HG03108 (cell line): ENCODE results near the gene EHD2.
"Not testable (repeated sequence)": the region's sequence is repeated elsewhere in the genome, so short reads cannot be mapped to it uniquely, and the experiment has no call there.

Experiments used
- ATAC-seq: cut with Tn5 transposase; IDR thresholded peaks from one replicate; pipeline ENCODE4 v1.9.1; 2021; ENCODE audit warnings: moderate library complexity; ENCODE audit not compliant: unreplicated experiment

Gene EHD2

DNA sequence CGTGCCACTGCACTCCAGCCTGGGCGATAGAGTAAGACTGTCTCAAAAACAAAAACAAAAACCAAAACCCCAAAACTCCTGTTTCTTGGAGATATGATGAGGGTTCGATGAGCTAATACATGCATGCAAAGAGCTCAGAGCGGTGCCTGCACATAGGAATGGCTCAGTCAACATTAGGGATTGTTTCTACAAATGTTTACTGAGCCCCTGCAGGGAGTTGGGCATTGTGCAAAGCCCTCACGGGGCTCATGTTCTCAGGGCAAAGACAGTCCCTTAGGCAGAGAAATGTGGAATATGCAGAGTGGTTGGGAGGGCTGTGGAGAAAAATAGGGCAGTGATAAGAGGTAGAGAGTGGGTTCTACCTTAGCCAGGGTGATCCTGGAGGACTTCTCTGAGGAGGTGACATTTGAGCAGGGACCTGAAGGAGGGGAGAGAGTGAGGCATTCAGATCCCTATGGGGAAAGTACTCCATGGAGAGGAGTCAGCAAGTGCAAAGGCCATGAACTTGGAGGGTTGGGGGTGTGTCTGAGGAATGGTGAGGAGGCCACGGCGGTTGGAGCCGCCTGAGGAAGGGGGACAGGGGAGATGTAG is 1.5 kb upstream of the EHD2 start:
- no peak for ATAC-seq

DNA sequence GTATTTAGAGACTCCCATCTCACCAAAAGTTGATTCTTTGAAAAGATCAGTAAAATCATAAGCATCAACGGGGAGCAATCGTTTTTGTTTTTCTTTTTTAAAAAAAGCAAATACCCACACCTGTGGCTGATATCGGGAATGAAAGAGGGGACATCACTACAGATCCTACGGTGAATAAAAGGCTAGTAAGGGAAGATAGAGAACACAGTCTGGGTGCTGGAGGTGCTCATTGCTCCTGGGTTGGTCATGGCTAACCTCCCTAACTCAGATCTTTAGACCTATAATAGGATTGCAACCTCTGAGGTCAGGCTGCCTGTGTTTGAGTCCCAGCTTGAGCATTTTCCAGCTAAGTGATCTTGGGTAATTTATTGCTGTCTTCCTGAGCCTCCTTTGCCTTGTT is 1.1 kb downstream of the EHD2 start:
- no peak for ATAC-seq

DNA sequence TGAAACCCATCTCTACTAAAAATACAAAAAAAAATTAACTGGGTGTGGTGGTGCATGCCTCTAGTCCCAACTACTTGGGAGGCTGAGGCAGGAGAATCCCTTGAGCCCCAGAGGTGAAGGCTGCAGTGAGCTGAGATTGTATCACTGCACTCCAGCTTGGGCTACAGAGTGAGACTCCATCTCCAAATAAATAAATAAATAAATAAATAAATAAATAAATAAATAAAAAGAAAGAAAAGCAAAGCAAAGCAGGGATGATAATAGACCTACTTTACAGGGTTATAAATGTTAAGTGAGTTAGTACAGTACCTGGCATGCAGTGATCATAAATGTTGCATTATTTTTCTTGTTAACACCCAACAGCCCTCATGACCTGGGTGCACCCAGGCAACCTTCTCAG is 1.6 kb downstream of the EHD2 start:
- not testable (repeated sequence) for ATAC-seq

DNA sequence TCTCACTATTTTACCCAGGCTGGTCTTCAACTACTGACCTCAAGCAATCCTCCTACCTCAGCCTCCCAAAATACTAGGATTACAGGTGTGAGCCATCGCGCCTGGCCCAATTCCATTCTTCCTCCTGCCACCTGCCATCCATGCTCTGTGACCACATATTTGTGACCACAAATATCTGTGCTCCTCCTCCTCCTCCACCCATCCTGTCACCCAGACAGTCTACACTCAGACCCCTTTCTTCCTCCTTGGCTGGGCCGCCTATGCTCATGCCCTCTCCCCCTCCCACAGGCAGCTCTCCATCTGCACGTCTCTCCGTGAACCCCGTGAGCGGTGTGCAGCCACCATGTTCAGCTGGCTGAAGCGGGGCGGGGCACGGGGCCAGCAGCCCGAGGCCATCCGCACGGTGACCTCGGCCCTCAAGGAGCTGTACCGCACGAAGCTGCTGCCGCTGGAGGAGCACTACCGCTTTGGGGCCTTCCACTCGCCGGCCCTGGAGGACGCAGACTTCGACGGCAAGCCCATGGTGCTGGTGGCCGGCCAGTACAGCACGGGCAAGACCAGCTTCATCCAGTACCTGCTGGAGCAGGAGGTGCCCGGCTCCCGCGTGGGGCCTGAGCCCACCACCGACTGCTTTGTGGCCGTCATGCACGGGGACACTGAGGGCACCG is 3.2 kb downstream of the EHD2 start:
- no peak for ATAC-seq

DNA sequence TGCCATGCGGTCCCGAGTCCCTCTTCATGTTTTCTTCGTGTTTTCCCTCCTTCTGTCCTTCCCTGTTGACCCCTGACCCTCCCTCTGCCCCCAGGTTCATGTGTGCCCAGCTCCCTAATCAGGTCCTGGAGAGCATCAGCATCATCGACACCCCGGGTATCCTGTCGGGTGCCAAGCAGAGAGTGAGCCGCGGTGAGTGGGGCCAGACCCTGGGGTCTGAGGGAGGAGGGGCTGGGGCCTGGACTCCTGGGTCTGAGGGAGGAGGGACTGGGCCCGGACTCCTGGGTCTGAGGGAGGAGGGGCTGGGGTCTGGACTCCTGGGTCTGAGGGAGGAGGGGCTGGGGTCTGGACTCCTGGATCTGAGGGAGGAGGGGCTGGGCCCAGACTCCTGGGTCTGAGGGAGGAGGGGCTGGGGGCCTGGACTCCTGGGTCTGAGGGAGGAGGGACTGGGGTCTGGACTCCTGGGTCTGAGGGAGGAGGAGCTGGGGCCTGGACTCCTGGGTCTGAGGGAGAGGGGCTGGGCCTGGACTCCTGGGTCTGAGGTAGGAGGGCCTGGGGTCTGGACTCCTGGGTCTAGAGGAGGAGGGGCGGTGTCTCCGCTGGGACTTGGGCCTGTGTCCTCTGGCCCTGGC is 5.3 kb downstream of the EHD2 start:
- ATAC-seq, result not testable (repeated sequence)

DNA sequence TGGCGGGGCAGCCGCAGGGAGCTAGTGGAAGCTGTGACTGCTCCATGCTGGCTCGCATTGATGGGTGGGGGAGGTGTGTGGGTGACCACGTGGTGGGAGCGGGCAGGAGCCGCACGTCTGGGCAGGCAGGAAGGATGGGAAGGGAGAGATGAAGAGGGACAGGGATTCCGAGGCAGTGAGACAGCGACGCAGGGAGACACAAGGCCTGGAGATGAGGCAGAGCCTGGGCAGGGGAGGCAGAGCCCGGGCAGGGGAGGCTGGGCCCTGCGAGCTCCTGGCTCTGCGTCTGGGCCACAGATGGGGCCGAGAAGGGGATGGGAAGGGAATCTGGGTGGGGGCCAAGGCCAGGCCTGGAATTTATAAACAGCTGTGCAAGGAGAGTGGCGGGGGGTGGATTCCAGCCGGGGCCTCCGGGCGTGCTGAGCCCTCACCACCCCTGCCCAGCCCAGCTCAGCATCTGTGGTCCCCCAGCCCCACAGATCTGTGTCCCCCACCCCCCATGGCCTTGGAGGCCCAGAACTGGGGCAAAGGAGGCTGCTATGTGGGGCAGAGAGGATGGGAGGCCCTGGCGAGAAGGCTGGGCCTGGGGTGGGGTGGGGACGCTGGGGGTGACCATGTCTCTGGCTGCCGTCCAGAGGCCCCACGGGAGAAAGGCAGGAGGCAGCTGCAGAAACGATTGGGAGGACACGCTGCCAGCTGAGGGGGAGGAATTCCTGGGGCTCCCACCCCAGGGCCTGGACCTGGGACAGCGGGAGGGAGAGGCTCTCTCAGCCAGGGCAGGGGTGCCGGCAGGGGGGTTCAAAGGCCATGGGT is 6.0 kb downstream of the EHD2 start:
- ATAC-seq, result no peak

DNA sequence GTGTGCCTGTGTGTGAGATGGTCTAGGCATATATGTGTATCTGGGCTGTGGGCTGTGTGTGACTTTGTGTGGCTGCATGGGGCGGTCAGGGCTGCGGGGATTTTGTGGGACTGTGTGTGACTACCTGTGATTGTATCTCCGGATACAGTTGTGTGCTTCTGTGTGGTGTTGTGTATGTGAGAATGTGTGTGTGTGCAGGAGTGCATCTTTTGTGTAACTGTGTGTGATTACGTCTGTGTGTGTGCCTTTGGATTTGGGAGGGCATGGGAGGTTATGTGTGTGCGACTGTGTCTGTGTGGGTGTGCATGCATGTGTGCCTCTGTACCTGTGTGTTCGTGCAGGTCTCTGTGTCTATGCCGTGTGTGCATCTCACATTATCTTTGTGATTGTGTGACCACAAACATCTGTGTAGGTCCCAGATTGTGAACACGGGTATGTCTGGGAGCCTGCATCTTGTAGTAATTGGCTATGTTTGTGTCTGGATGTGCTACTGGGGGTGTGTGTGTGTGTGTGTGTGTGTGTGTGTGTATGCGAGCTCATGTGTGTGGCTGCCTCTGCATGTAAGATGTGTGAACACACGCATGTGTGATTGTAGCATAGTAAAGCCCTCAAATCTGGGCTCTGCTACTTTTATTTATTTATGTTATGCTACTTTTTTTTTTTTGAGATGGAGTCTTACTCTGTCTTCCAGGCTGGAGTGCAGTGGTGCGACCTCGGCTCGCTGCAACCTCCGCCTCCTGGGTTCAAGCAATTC is 7.6 kb downstream of the EHD2 start:
- no peak for ATAC-seq

DNA sequence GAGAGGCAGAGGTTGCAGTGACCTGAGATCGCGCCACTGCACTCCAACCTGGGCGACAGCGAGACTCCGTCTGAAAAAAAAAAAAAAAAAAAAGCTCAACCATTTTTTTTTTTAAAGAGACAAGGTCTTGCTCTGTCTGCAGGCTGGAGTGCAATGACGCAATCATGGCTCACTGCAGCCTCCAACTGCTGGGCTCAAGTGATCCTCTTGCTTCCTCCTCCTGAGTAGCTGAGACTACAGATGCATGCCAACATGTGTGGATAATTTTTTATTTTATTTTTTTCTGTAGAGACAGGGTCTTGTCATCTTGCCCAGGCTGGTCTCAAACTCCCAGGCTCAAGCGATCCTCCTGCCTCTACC is 10.3 kb downstream of the EHD2 start:
- no peak for ATAC-seq

DNA sequence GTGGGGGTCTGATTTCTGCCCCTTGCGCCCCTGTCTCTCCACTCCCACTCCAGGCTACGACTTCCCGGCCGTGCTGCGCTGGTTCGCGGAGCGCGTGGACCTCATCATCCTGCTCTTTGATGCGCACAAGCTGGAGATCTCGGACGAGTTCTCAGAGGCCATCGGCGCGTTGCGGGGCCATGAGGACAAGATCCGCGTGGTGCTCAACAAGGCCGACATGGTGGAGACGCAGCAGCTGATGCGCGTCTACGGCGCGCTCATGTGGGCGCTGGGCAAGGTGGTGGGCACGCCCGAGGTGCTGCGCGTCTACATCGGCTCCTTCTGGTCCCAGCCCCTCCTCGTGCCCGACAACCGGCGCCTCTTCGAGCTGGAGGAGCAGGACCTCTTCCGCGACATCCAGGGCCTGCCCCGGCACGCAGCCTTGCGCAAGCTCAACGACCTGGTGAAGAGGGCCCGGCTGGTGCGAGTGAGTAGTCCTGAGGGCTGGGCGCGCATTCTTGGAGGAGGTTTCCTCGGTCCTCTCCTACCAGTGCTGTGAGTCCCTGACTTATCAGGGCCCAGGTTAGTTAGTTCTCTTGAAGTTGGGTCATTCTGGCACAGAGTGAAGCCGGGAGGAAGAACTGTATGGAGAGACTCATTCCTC is 12.7 kb downstream of the EHD2 start:
- ATAC-seq, result no peak

DNA sequence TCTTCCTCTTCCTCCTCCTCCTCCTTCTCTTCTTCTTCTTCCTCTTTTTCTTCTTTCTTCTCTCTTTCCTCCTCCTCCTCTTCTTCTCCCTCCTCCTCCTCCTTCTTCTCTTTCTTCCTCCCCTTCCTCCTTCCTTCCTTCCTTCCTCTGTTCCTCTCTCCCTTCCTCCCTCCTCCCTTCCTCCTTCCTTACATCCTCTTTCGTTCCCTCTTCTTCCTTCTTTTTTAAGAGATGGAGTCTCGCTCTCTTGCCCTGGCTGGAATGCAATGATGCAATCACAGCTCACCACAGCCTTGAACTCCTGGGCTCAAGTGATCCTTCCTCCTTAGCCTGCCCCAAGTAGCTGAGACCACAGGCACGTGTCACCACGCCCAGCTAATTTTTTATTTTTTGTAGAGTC is 13.2 kb downstream of the EHD2 start:
- no peak for ATAC-seq

DNA sequence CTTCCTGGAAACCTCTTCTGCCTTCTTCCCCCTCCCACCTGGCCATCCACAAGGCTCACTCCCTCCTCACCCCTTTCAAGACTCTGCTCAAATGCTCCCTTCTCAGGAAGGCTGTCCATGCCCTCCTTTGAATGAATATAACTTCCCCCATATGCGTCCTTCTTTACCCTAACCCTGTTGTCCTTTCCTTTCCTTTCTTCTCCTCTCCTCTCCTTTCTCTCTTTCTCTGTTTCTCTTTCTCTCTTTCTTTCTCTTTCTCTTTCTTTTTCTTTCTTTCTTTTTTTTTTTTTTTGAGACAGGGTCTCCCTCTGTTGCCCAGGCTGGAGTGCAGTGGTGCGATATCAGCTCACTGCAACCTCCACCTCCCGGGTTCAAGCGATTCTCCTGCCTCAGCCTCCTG is 15.1 kb downstream of the EHD2 start:
- ATAC-seq, result not testable (repeated sequence)

DNA sequence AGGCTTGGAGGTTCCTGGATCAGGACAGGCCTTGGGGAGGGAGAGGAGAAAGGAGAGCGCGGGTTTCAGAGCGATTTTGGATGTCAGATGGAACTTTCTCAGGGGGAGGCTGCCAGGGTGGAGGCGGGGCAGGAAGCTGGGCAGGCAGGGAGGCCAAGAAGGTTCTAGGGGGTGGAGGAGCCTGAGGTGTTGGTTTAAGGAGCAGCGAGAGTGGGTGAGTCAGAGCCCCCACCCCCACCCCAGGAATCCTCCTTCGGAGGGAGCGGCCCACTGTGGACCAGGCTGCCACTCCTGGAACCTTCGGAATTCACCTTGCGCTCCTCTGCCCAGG is 16.2 kb downstream of the EHD2 start:
- ATAC-seq, result no peak

DNA sequence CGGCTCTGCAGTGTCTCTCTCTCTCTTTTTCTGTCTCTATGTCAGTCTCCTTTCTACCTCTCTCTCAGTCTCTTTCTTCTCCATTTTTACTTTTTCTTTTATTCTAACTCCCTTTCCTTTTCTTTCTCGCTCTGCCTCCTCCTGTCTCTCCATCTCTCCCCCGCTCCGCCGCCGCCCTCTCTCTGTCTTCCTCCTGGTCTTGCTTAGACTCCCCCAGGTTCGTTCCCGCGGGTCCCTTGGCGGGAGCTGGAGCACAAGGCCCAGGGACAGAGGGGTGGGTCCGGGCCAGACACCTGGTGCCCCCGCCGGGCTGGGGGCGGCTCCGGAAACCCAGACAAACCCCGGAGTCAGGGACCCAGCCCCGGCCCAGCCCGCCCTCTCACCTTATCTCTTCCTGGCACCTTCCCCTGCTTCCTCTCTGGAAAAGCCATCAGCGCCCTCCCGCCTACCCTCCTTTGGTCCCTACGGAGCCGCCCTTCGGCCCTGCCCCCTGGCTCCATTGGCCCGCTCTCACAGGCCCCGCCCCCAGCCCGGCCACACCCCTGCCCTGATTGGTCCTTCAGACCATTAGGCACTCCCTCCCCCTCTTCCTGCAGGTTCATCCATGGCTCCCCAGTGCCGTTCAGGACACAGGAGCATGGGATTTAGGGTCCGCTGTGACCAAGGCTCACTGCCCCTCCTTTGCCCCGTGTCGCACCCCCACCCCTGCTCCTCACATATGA is 16.7 kb downstream of the EHD2 start:
- ATAC-seq, result no peak

DNA sequence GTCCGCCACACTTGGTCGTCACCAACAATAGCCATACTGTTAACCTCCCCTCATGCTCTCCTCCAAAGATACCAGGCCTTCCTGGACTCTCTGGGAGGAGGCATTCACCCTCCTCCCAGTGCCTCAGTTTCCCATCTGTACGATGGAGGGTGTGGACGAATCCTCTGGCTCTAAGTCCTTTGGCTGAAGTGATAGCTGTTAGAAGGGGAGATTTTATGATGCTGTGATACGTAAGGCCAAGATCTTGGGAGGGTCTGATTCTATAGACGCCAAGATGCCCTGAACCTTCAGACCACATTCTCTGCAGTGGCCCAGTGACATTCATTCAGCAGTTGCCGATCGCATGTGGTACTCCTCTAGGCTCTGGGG is 17.3 kb downstream of the EHD2 start:
- no peak for ATAC-seq

DNA sequence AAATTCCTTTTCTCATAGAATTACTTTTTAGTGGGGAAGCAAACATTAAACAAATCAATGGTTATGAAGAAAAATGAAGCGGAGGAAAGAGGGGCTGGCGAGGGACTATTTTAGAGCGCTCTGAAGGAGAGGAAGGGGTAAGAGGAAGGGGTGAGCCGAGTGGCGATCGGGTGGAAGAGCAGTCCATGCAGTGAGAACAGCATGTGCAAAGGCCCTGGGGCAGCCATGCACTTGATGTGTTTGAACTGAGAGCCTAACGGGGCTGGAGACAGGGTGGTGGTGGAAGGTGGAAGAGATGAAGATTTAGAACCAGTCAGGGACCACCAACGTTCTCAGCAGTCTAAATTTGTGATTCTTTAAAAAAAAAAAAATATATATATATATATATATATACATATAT is 17.7 kb downstream of the EHD2 start:
- no peak for ATAC-seq

DNA sequence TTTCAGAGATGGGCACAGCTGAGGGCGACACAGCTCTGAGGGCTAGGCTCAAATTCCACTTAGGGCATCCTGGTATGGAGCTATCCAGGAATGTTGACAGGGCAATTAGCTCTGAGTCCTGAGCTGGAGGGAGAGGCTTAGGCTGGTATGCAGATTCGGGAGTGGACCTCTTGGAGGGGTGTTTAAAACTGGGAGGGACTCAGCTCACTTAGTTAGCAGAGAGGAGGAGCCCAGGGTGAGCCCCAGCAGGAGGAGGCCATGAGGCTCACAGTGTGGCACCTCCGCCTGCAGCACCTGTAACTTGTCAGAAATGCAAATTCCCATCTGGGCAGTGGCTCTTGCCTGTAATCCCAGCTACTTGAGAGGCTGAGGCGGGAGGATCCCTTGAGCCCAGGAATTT is 21.9 kb downstream of the EHD2 start:
- ATAC-seq, result no peak

DNA sequence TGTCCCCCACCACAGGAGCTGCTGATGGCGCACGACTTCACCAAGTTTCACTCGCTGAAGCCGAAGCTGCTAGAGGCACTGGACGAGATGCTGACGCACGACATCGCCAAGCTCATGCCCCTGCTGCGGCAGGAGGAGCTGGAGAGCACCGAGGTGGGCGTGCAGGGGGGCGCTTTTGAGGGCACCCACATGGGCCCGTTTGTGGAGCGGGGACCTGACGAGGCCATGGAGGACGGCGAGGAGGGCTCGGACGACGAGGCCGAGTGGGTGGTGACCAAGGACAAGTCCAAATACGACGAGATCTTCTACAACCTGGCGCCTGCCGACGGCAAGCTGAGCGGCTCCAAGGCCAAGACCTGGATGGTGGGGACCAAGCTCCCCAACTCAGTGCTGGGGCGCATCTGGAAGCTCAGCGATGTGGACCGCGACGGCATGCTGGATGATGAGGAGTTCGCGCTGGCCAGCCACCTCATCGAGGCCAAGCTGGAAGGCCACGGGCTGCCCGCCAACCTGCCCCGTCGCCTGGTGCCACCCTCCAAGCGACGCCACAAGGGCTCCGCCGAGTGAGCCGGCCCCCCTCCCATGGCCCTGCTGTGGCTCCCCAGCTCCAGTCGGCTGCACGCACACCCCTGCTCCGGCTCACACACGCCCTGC is 27.8 kb downstream of the EHD2 start:
- no peak for ATAC-seq

DNA sequence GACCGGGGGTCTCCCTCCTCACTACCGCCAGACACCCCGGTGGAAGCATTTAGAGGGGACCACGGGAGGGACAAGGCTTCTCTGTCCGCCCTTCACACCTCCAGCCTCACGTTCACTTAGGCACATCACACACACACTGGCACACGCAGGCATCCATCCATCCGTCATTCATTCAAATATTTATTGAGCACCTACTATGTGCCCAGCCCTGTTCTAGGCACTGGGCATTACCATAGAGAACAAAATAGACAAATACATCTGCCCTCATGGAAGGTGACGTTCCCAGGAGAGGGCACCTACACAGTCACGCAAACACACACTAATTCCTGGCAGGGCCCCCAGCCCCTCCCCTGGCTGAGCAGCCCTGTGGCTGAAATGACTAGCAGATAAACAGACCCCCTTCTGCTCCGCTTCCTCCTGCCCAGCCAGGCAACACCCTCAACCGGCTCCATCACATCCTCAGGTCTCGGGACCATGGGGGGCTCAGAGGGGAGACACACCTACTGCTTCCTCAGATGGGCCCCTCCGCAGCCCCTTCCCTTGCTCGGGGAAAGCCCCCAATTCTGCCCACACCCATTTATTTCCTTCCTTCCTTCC is 28.4 kb downstream of the EHD2 start:
- ATAC-seq, result no peak

DNA sequence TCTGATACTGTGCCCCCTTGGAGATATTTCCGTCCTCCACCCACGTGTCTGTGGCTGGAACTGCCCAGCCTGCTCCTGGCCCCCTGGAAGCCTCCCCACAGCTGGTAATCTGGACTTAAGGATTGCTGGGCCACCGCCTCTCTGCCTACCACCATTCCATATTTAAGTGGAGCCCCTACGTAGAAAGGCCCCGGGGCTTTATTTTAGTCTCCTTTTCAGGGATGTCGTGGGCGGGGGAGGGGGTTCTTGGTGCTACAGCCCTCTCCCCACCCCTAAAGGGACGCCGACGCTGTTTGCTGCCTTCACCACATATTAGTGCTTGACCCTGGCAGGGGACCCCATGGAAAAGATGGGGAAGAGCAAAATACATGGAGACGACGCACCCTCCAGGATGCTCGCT is 29.4 kb downstream of the EHD2 start:
- no peak for ATAC-seq
